Peyer's patch (tissue), 4 donors: Measurements from ENCODE around the gene BTAF1.

Experiments
- POLR2A ChIP-seq, 2 donors: fragments of 450-650 bp; IDR thresholded peaks; one replicate each; pipeline ENCODE4 v1.5.1; 2017; ENCODE audit warnings: antibody characterized with exemption in 2 of 2, mild to moderate bottlenecking in 2 of 2, moderate library complexity in 2 of 2
- TF ChIP-seq, protein P1 (sequence below), 6 experiments: fragments of 450-650 bp in 4 of 6; fragments of 200-600 bp in 2 of 6; sonication (generic) in 1 of 6; IDR thresholded peaks; one replicate each; pipeline ENCODE4 v1.5.1; 2017 to 2019; ENCODE audit warnings: antibody characterized with exemption in 6 of 6, mild to moderate bottlenecking in 3 of 6, moderate library complexity in 1 of 6

DNA sequence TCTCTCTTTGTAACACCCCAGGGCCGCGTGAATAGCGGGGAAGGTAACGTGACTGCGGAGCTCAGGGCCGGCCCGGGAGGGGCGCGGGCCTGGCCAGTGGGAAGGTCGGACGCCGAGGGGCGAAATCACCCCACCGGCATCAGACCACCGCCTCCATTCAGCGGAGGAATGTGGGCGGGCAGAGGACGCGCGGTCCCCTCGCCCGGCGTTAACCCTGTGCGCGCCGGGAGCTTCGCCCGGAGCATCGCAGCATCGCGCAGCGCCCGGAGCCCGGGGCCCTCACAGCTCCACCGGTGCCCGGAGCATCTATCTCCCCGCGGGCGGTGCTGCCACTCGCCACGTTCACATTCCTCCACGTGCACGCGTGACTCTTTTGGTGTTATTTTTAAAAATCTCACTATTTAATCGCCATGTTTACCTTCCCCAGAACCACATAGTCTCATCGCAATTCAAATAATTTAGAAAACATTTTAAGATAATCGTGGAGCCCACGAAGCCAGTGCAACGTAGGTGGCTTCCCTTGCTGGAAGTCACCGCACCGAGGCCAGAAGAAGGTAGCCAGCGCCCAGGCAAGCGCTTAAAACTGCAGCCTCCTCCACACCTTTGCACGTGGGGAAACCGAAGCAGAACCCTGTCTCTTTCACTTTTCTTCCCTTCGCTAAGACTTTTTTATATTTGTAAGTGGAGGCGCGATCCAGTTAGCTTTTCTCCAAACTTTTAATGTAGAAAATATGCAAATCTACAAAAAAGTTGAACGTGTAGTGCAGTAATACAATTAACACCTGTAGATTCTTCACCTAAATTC lies 36.1 kb upstream of the BTAF1 start:
- no peak for TF ChIP-seq POLR2A (IDR thresholded peaks at IDR 0.05)
- TF ChIP-seq, protein P1, sequence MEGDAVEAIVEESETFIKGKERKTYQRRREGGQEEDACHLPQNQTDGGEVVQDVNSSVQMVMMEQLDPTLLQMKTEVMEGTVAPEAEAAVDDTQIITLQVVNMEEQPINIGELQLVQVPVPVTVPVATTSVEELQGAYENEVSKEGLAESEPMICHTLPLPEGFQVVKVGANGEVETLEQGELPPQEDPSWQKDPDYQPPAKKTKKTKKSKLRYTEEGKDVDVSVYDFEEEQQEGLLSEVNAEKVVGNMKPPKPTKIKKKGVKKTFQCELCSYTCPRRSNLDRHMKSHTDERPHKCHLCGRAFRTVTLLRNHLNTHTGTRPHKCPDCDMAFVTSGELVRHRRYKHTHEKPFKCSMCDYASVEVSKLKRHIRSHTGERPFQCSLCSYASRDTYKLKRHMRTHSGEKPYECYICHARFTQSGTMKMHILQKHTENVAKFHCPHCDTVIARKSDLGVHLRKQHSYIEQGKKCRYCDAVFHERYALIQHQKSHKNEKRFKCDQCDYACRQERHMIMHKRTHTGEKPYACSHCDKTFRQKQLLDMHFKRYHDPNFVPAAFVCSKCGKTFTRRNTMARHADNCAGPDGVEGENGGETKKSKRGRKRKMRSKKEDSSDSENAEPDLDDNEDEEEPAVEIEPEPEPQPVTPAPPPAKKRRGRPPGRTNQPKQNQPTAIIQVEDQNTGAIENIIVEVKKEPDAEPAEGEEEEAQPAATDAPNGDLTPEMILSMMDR (IDR thresholded peaks at IDR 0.05) = no peak
